Measurements from ENCODE around the gene APOBR.
"Not testable (repeated sequence)": the region's sequence is repeated elsewhere in the genome, so short reads cannot be mapped to it uniquely, and the experiment has no call there.

The APOBR gene

GRCh38 chr16:28527100-28527785 is 32.8 kb downstream of the APOBR start:
- not testable (repeated sequence) for DNase-seq (ENCODE audit: low read depth in 2 of 2)

GRCh38 chr16:28527985-28528384 is 33.5 kb downstream of the APOBR start:
- no peak for DNase-seq (ENCODE audit: low read depth in 2 of 2)

GRCh38 chr16:28528463-28528867 is 34.0 kb downstream of the APOBR start:
- no peak for DNase-seq (ENCODE audit: low read depth in 2 of 2)

GRCh38 chr16:28529124-28529523 is 34.7 kb downstream of the APOBR start:
- no peak for DNase-seq (ENCODE audit: low read depth in 2 of 2)

- DNase-seq (ENCODE audit: low read depth in 2 of 2), result no peak
Measured at GRCh38 chr16:28531777-28532744, 37.6 kb downstream of the APOBR start.

GRCh38 chr16:28532940-28533647 is 38.7 kb downstream of the APOBR start:
- no peak for DNase-seq (ENCODE audit: low read depth in 2 of 2)

- DNase-seq (ENCODE audit: low read depth in 2 of 2), result no peak
Measured at GRCh38 chr16:28534542-28535373, 40.3 kb downstream of the APOBR start.

GRCh38 chr16:28537076-28537475 is 42.6 kb downstream of the APOBR start:
- no peak for DNase-seq (ENCODE audit: low read depth in 2 of 2)

GRCh38 chr16:28537964-28538732 is 43.7 kb downstream of the APOBR start:
- no peak for DNase-seq (ENCODE audit: low read depth in 2 of 2)

GRCh38 chr16:28538733-28539596 is 44.5 kb downstream of the APOBR start, which contains the start of gene NUPR1:
TSS of gene NUPR1 (minus strand) at chr16:28538974. CDS start at chr16:28538907, 67 bp downstream.
- no peak for DNase-seq (ENCODE audit: low read depth in 2 of 2)

- no peak for DNase-seq (ENCODE audit: low read depth in 2 of 2)
Measured at GRCh38 chr16:28540346-28540745, 45.9 kb downstream of the APOBR start.

GRCh38 chr16:28542646-28543045 is 48.2 kb downstream of the APOBR start:
- DNase-seq (ENCODE audit: low read depth in 2 of 2), result no peak

- DNase-seq (ENCODE audit: low read depth in 2 of 2), result no peak
Measured at GRCh38 chr16:28543072-28543471, 48.6 kb downstream of the APOBR start.

GRCh38 chr16:28544998-28545397 is 50.6 kb downstream of the APOBR start:
- DNase-seq (ENCODE audit: low read depth in 2 of 2), result no peak

- not testable (repeated sequence) for DNase-seq (ENCODE audit: low read depth in 2 of 2)
Measured at GRCh38 chr16:28545964-28546363, 51.5 kb downstream of the APOBR start.

- DNase-seq (ENCODE audit: low read depth in 2 of 2), result no peak
Measured at GRCh38 chr16:28546626-28547025, 52.2 kb downstream of the APOBR start.

GRCh38 chr16:28548306-28548802 is 53.9 kb downstream of the APOBR start:
- no peak for DNase-seq (ENCODE audit: low read depth in 2 of 2)

All from stimulated activated CD8-positive, alpha-beta memory T cell treated with anti-CD3 and anti-CD28 coated beads, Interleukin-7, amount 100 ng/mL, for 4 hours (primary cell).